GM12878 (cell line): ENCODE data around the gene AGRN. TPM values are rescaled to one million over a fixed set of nuclear protein-coding genes. Genes with fewer than 3 reads are reported as not detected.

Source experiments
- ATAC-seq: fragments of 200-7000 bp; cut with Tn5 transposase; 3 replicates; pipeline ENCODE4 v1.9.1; 2020; ENCODE audit warnings: mild to moderate bottlenecking, moderate library complexity
- BruUV-seq: library from RNA; stranded (reverse); fragments of 400-500 nt; replicated peaks from 2 replicates; lab custom pipeline; 2021; lab: Mats Ljungman, UMichigan
- CTCF ChIA-PET: fragments of 300-600 bp; sonication (Branson Sonifier 250); formaldehyde crosslinking; extraction: SDS; loops from one replicate; lab custom pipeline; 2021; ENCODE audit warnings: inconsistent platforms; lab: Yijun Ruan, JAX
- POLR2A ChIA-PET: fragments of 350-600 bp; formaldehyde crosslinking; extraction: SDS; loops from one replicate; lab custom pipeline; 2021; ENCODE audit warnings: inconsistent platforms; lab: Charles Lee
- RAD21 ChIA-PET: fragments of 300-600 bp; sonication (Branson Sonifier 250); formaldehyde crosslinking; loops from one replicate; lab custom pipeline; 2023; ENCODE audit warnings: antibody characterized with exemption; ENCODE audit not compliant: unreplicated experiment; lab: Charles Lee
- SMC1A ChIA-PET: fragments of 300-600 bp; sonication (Branson Sonifier 250); formaldehyde crosslinking; loops from one replicate; lab custom pipeline; 2023; ENCODE audit not compliant: unreplicated experiment, uncharacterized antibody; lab: Charles Lee
- DNase-seq: peaks from one replicate; pipeline ENCODE4 v3.0.0-alpha.2; 2011; ENCODE audit warnings: low read depth, low spot score
- FAIRE-seq: peaks from 3 replicates; lab custom pipeline; 2011; peaks lifted over from hg19 to GRCh38; lab: Jason Lieb, UNC
- H2AFZ ChIP-seq: 2 replicates; pipeline ENCODE4 v1.6.0; 2011; ENCODE audit warnings: low read depth, low read length, control low read depth; ENCODE audit not compliant: control insufficient read depth
- H3K27ac ChIP-seq: 2 replicates; pipeline ENCODE4 v1.5.1; 2011; ENCODE audit warnings: control low read depth; ENCODE audit not compliant: control insufficient read depth, insufficient read depth
- H3K27me3 ChIP-seq, 2 experiments: replicated peaks in 1 of 2; 2 replicates each; pipeline versions ENCODE4 v1.6.0 to v1.6.1; 2011; ENCODE audit warnings: low read length in 1 of 2; ENCODE audit not compliant: control insufficient read depth in 2 of 2, insufficient read depth in 2 of 2
- H3K36me3 ChIP-seq, 2 experiments: 2 replicates each; pipeline ENCODE4 v1.5.1; 2011; ENCODE audit warnings: low read length in 1 of 2; ENCODE audit not compliant: control insufficient read depth in 2 of 2, insufficient read depth in 2 of 2
- H3K4me1 ChIP-seq: 2 replicates; pipeline ENCODE4 v1.6.1; 2011; ENCODE audit warnings: mild to moderate bottlenecking, low read length, moderate library complexity, mixed read lengths; ENCODE audit not compliant: control insufficient read depth, insufficient read depth
- H3K4me2 ChIP-seq: 2 replicates; pipeline ENCODE4 v1.6.0; 2011; ENCODE audit warnings: control low read depth; ENCODE audit not compliant: control insufficient read depth, insufficient read depth
- H3K4me3 ChIP-seq: fragments of 200-600 bp; sonication (generic); 2 replicates; pipeline ENCODE4 v1.5.1; 2016
- H3K79me2 ChIP-seq: 2 replicates; pipeline ENCODE4 v1.6.0; 2011; ENCODE audit warnings: low read length; ENCODE audit not compliant: control insufficient read depth, insufficient read depth
- H3K9ac ChIP-seq: 2 replicates; pipeline ENCODE4 v1.8.0; 2011; ENCODE audit warnings: low read length, control low read depth, mixed read lengths; ENCODE audit not compliant: control insufficient read depth, insufficient read depth
- H3K9me3 ChIP-seq: replicated peaks from 3 replicates; pipeline ENCODE4 v1.5.1; 2011; ENCODE audit warnings: mild to moderate bottlenecking, low read length; ENCODE audit not compliant: control insufficient read depth, insufficient read depth
- H4K20me1 ChIP-seq: 2 replicates; pipeline ENCODE4 v1.6.0; 2011; ENCODE audit not compliant: control insufficient read depth, insufficient read depth
- CBX5 ChIP-seq: sonication (generic); IDR thresholded peaks from 2 replicates; pipeline ENCODE4 v1.6.1; 2016; ENCODE audit warnings: low read depth, moderate library complexity, mild to moderate bottlenecking, inconsistent platforms
- CTCF ChIP-seq, 3 experiments: IDR thresholded peaks in 2 of 3; conservative IDR thresholded peaks in 1 of 3; 2 replicates each; pipeline ENCODE4 v1.5.1; 2011; ENCODE audit warnings: low read depth in 3 of 3, low read length in 3 of 3, mild to moderate bottlenecking in 3 of 3, control low read depth in 2 of 3, moderate library complexity in 2 of 3, inconsistent platforms in 1 of 3, mixed read lengths in 1 of 3; ENCODE audit not compliant: control insufficient read depth in 2 of 3, insufficient read depth in 1 of 3; ENCODE audit errors: extremely low read depth in 1 of 3
- ESRRA ChIP-seq: IDR thresholded peaks from 2 replicates; pipeline ENCODE4 v1.6.1; 2012; ENCODE audit warnings: mild to moderate bottlenecking, low read length, improper control_type of control experiment
- GATAD2B ChIP-seq: fragments of 450-650 bp; conservative IDR thresholded peaks from 2 replicates; pipeline ENCODE4 v1.6.1; 2017; ENCODE audit warnings: low read depth, mild to moderate bottlenecking, moderate library complexity
- IRF3 ChIP-seq: fragments of 450-650 bp; IDR thresholded peaks from 2 replicates; pipeline ENCODE4 v1.6.1; 2014; ENCODE audit warnings: mild to moderate bottlenecking
- IRF4 ChIP-seq: IDR thresholded peaks from 2 replicates; pipeline ENCODE4 v1.6.1; 2011; ENCODE audit warnings: low read depth, low read length
- KAT2A ChIP-seq: conservative IDR thresholded peaks from 2 replicates; pipeline ENCODE4 v1.6.1; 2011; ENCODE audit warnings: low read depth, low read length; ENCODE audit not compliant: control insufficient read depth
- KLF5 ChIP-seq: fragments of 450-650 bp; IDR thresholded peaks from 2 replicates; pipeline ENCODE4 v1.6.1; 2014; ENCODE audit warnings: mild to moderate bottlenecking; ENCODE audit not compliant: partially characterized antibody
- MAX ChIP-seq: IDR thresholded peaks from 2 replicates; pipeline ENCODE4 v1.6.1; 2012; ENCODE audit warnings: low read depth, low read length, improper control_type of control experiment
- MTA2 ChIP-seq: fragments of 450-650 bp; IDR thresholded peaks from 2 replicates; pipeline ENCODE4 v1.6.1; 2016; ENCODE audit warnings: low read depth, mild to moderate bottlenecking, moderate library complexity
- MTA3 ChIP-seq: IDR thresholded peaks from 2 replicates; pipeline ENCODE4 v1.6.1; 2012; ENCODE audit warnings: low read length, inconsistent platforms, borderline replicate concordance
- MYC ChIP-seq: IDR thresholded peaks from 2 replicates; pipeline ENCODE4 v1.6.1; 2011; ENCODE audit warnings: mild to moderate bottlenecking, low read length, moderate library complexity, inconsistent platforms; ENCODE audit not compliant: insufficient read depth, insufficient replicate concordance, insufficient read length, severe bottlenecking
- PAX5 ChIP-seq: IDR thresholded peaks from 2 replicates; pipeline ENCODE4 v1.6.1; 2011; ENCODE audit warnings: low read depth, low read length, borderline replicate concordance
- SIX5 ChIP-seq: IDR thresholded peaks from 2 replicates; pipeline ENCODE4 v1.6.1; 2011; ENCODE audit warnings: mild to moderate bottlenecking, low read depth, low read length, moderate library complexity; ENCODE audit not compliant: severe bottlenecking
- SUPT20H ChIP-seq: IDR thresholded peaks from 2 replicates; pipeline ENCODE4 v1.6.1; 2011; ENCODE audit warnings: low read depth, mild to moderate bottlenecking, low read length, moderate library complexity, borderline replicate concordance; ENCODE audit not compliant: control insufficient read depth
- TARDBP ChIP-seq: IDR thresholded peaks from 2 replicates; pipeline ENCODE4 v1.6.1; 2016; ENCODE audit warnings: borderline replicate concordance
- ZNF274 ChIP-seq: IDR thresholded peaks from one replicate; pipeline ENCODE4 v1.8.0; 2011; ENCODE audit not compliant: insufficient read length, insufficient read depth
- WGBS: methylation state at CpG from one replicate; pipeline ENCODE4 v1.1.6; 2016; ENCODE audit warnings: low lambda C conversion rate; ENCODE audit not compliant: insufficient replicate concordance, insufficient coverage; ENCODE audit errors: missing lambda C conversion rate; 5-methylcytosine and 5-hydroxymethylcytosine counted together
- in situ Hi-C: fragments of 300-500 bp; cut with MboI; formaldehyde crosslinking; loops from 9 replicates; pipeline ENCODE4 v1.14.3; 2018; ENCODE audit warnings: mixed read lengths
- intact Hi-C: fragments of 100-400 bp; cut with micrococcal nuclease; formaldehyde crosslinking; loops from one replicate; pipeline ENCODE4 v1.14.2; 2022; ENCODE audit not compliant: unreplicated experiment
- polyA plus RNA-seq, 11 experiments: library from polyadenylated mRNA; depleted of rRNA in 4 of 11; unstranded in 6 of 11; stranded (reverse) in 5 of 11; fragments of >200 nt; fragmentation: Nextera tagmentation in 4 of 11; fragmentation: Illumina TruSeq in 1 of 11; extraction: Ambion mirVana in 4 of 11; extraction: Trizol in 1 of 11; gene quantifications; 1 replicate in 1 of 11; 2 replicates in 10 of 11; pipeline versions ENCODE4 v1.2.1 to v1.2.3, GENCODE V29; 2011 to 2016; ENCODE audit warnings: inconsistent platforms in 2 of 11, missing spikeins in 2 of 11, low read depth in 1 of 11
- total RNA-seq, 4 experiments: library from RNA; depleted of rRNA in 3 of 4; stranded (reverse); fragments of >200 nt in 3 of 4; fragmentation: Illumina TruSeq in 1 of 4; extraction: Trizol in 1 of 4; gene quantifications; 2 replicates each; pipeline versions ENCODE4 v1.2.1 to v1.2.3, GENCODE V29; 2013 to 2021
- TF ChIP-seq, protein P1 (sequence below): fragments of 450-650 bp; IDR thresholded peaks from 2 replicates; pipeline ENCODE4 v1.6.1; 2017; ENCODE audit warnings: mild to moderate bottlenecking

AGRN gene
- total and polyA plus RNA-seq, 10 of the 15 experiments (the other 5 are each of a cell fraction or from before 2014, with no cell fraction given) = 0.02 to 41.8 (median 4.1) TPM

DNA sequence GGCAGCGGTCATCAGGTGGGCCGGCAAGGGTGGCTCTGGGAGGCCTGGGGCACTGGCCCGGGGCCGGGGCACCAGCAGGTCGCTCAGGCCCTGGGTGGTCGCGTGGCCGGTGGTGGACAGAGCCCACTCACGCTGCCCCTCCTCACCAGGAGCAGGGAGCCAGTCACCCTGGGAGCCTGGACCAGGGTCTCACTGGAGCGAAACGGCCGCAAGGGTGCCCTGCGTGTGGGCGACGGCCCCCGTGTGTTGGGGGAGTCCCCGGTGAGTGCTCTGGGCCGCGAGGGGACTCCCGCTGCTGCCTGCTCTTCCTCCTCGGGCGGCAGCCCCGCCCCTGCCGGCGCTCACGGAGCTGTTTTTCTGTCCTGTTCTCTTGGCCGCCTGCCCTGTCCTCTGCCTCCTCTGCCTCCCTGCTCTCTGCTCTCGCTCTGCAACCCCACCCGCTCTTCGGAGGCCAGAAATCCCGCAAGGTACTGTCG lies 30.7 kb downstream of the AGRN start:
- no peak overlapping the region for H3K9ac ChIP-seq
- H3K79me2 ChIP-seq = no peaks in the 10 kb centered on the region
- WGBS = 4% methylated on average over 32 of the region's 32 CpGs
- ChIA-PET SMC1A (no interaction called here), CTCF (interaction anchor here (1.0 to 1.2 kb wide), 2 partner anchors 13 to 19 kb away, joined by 3 read pairs; no protein-coding TSS in a partner anchor), RAD21 (interaction anchor here (1.0 kb wide), 1 partner anchor 14 kb away, joined by 3 read pairs; no protein-coding TSS in a partner anchor), POLR2A (no interaction called here)
- H3K4me1 ChIP-seq = peaks cover 5% of the 10 kb centered on the region; the same call in 1 of the 2 replicates
- peak; percentile 90 for ATAC-seq
- intact Hi-C loops (no loop called here), in situ Hi-C loops (loop anchor here (5.0 kb wide), 1 partner anchor 52 kb away; no protein-coding TSS in a partner anchor)
- no peak for FAIRE-seq
- no peaks in the 10 kb centered on the region for H3K9me3 ChIP-seq
- no peak overlapping the region for H3K27ac ChIP-seq
- H3K4me2 ChIP-seq = no peak overlapping the region
- DNase-seq = no peak
- peaks cover 3 to 20% of the 10 kb centered on the region in 2 experiments; a peak in 3 of 4 replicates for H3K36me3 ChIP-seq
- H4K20me1 ChIP-seq = no peaks in the 10 kb centered on the region
- H3K27me3 ChIP-seq = no peaks in the 10 kb centered on the region
- H2AFZ ChIP-seq = no peak overlapping the region
- H3K4me3 ChIP-seq = no peak overlapping the region
- no TSS peak for BruUV-seq
- peak; percentile 67; the same call in 1 of the 2 replicates for TF ChIP-seq PAX5
- TF ChIP-seq SIX5 = no peak
- no peak for TF ChIP-seq TARDBP
- no peak for TF ChIP-seq MYC
- no peak for TF ChIP-seq MTA3
- TF ChIP-seq KLF5 = no peak
- TF ChIP-seq IRF3 = no peak
- no peak for TF ChIP-seq CTCF (IDR thresholded peaks at IDR 0.05 in 2 of 3, conservative IDR thresholded peaks at IDR 0.05 in 1 of 3; ENCODE audit: control insufficient read depth in 2 of 3, extremely low read depth in 1 of 3, insufficient read depth in 1 of 3, low read depth in 3 of 3, low read length in 3 of 3)
- TF ChIP-seq SUPT20H = no peak
- no peak for TF ChIP-seq ZNF274
- no peak for TF ChIP-seq MAX
- TF ChIP-seq GATAD2B = peak; percentile 78; the same call in 1 of the 2 replicates
- TF ChIP-seq MTA2 = no peak
- TF ChIP-seq, protein P1, sequence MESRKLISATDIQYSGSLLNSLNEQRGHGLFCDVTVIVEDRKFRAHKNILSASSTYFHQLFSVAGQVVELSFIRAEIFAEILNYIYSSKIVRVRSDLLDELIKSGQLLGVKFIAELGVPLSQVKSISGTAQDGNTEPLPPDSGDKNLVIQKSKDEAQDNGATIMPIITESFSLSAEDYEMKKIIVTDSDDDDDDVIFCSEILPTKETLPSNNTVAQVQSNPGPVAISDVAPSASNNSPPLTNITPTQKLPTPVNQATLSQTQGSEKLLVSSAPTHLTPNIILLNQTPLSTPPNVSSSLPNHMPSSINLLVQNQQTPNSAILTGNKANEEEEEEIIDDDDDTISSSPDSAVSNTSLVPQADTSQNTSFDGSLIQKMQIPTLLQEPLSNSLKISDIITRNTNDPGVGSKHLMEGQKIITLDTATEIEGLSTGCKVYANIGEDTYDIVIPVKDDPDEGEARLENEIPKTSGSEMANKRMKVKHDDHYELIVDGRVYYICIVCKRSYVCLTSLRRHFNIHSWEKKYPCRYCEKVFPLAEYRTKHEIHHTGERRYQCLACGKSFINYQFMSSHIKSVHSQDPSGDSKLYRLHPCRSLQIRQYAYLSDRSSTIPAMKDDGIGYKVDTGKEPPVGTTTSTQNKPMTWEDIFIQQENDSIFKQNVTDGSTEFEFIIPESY = no peak
- TF ChIP-seq CBX5 = no peak
- TF ChIP-seq IRF4 = no peak
- no peak for TF ChIP-seq KAT2A
- TF ChIP-seq ESRRA = no peak
